Astrocyte (in vitro differentiated cells and primary cell): ENCODE results near the gene NFKB1.

ENCODE experiments used
- CTCF ChIP-seq: IDR thresholded peaks from 2 replicates; pipeline ENCODE4 v1.5.1; 2011; ENCODE audit warnings: low read depth, mild to moderate bottlenecking, inconsistent platforms, low read length, moderate library complexity; ENCODE audit not compliant: insufficient read depth
- EZH2 ChIP-seq: IDR thresholded peaks from 2 replicates; pipeline ENCODE4 v1.6.1; 2012; ENCODE audit warnings: mild to moderate bottlenecking, low read length, inconsistent platforms; ENCODE audit not compliant: insufficient read depth

GRCh38 chr4:102584091-102584490, 82.9 kb downstream of the NFKB1 start:
- TF ChIP-seq CTCF (no peak), EZH2 (no peak)
